ENCODE data around the gene PRIMPOL.
"Not testable (repeated sequence)": the region's sequence is repeated elsewhere in the genome, so short reads cannot be mapped to it uniquely, and the experiment has no call there.

PRIMPOL gene
- total RNA-seq: 10.0 to 13.5 (median 11.5) reads per million in 4 donors

- DNase-seq: peak; percentile 92 to 98 (median 94)
Measured at GRCh38 chr4:184649026-184649970, at the start of gene PRIMPOL, which contains the start of gene CASP3. Gene PRIMPOL (plus strand): TSS chr4:184649738. CDS start chr4:184657141, 7,403 bp downstream. Gene CASP3 (minus strand): TSS chr4:184649447. CDS start chr4:184638453, 10,994 bp downstream.

- DNase-seq: not testable (repeated sequence)
Measured at GRCh38 chr4:184600982-184601381, 48.6 kb upstream of the PRIMPOL start.

- not testable (repeated sequence) for DNase-seq
Measured at GRCh38 chr4:184602857-184603256, 46.7 kb upstream of the PRIMPOL start.

- DNase-seq: not testable (repeated sequence)
Measured at GRCh38 chr4:184607429-184607828, 42.1 kb upstream of the PRIMPOL start.

GRCh38 chr4:184612074-184612473, 37.5 kb upstream of the PRIMPOL start:
- no peak for DNase-seq

GRCh38 chr4:184613405-184613804, 36.1 kb upstream of the PRIMPOL start:
- DNase-seq: no peak

GRCh38 chr4:184614509-184614908, 35.0 kb upstream of the PRIMPOL start:
- no peak for DNase-seq

GRCh38 chr4:184616168-184616567, 33.4 kb upstream of the PRIMPOL start:
- DNase-seq: not testable (repeated sequence)

GRCh38 chr4:184616633-184617551, 32.6 kb upstream of the PRIMPOL start:
- no peak for DNase-seq

- no peak for DNase-seq
Measured at GRCh38 chr4:184617600-184618196, 31.8 kb upstream of the PRIMPOL start.

- DNase-seq: no peak
Measured at GRCh38 chr4:184620212-184620867, 29.2 kb upstream of the PRIMPOL start.

- no peak for DNase-seq
Measured at GRCh38 chr4:184621518-184621917, 28.0 kb upstream of the PRIMPOL start.

GRCh38 chr4:184624504-184624903, 25.0 kb upstream of the PRIMPOL start:
- DNase-seq: not testable (repeated sequence)

GRCh38 chr4:184624972-184625554, 24.5 kb upstream of the PRIMPOL start:
- no peak for DNase-seq

- not testable (repeated sequence) for DNase-seq
Measured at GRCh38 chr4:184625783-184626596, 23.5 kb upstream of the PRIMPOL start.

GRCh38 chr4:184628103-184628502, 21.4 kb upstream of the PRIMPOL start:
- DNase-seq: no peak

GRCh38 chr4:184632842-184633241, 16.7 kb upstream of the PRIMPOL start:
- no peak for DNase-seq

- DNase-seq: no peak
Measured at GRCh38 chr4:184635381-184635780, 14.2 kb upstream of the PRIMPOL start.

- DNase-seq: no peak
Measured at GRCh38 chr4:184636144-184636543, 13.4 kb upstream of the PRIMPOL start.

- no peak for DNase-seq
Measured at GRCh38 chr4:184636897-184637296, 12.6 kb upstream of the PRIMPOL start.

GRCh38 chr4:184641022-184641421, 8.5 kb upstream of the PRIMPOL start:
- DNase-seq: no peak
